ENCODE measurements around the gene ARHGEF26.

Gene ARHGEF26

DNA sequence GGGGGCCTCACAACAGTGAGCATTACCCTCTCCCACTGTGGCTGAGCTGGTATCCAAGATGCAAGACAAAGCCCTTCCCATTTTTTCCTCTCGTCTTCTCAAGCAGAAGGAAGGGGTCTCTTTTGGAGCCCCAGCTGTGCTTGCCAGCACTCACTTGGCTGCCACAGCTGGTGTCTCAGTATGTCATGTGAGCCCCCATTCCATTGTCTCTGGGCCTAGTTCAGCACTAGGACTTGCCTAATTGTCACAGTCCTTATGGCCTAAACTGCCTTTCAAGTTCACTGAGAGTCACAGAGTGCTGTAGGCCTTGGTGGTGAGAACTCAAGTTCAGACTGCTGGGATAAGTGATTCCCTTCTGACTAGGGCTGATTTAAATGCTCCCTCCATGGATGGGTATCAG, 89.8 kb downstream of the ARHGEF26 start:
- DNase-seq (ENCODE audit: low spot score): no peak

- DNase-seq (ENCODE audit: low spot score): no peak
Observed at GRCh38 chr3:154214306-154214705, 93.1 kb downstream of the ARHGEF26 start.

DNA sequence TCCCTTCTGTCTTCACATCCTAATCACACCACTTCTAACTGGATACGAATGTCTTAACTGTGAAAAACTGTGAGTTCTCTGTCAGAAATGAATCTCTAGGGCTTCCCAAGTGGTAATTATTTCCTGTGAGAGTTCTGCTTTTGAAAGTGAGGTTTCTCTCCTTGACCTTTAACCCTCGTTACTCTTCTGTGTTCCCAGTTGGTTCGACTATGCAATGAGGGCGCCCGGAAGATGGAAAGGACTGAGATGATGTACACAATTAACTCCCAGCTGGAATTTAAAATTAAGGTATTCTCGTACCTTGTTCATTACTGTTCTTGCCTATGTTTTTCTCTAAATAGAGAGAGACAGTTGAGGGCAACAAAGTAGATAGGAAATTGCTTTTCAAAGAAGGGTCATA, 96.5 kb downstream of the ARHGEF26 start:
- DNase-seq (ENCODE audit: low spot score): no peak

GRCh38 chr3:154218728-154219127, 97.5 kb downstream of the ARHGEF26 start:
- DNase-seq (ENCODE audit: low spot score): no peak

GRCh38 chr3:154220462-154220861, 99.3 kb downstream of the ARHGEF26 start:
- DNase-seq (ENCODE audit: low spot score): no peak

DNA sequence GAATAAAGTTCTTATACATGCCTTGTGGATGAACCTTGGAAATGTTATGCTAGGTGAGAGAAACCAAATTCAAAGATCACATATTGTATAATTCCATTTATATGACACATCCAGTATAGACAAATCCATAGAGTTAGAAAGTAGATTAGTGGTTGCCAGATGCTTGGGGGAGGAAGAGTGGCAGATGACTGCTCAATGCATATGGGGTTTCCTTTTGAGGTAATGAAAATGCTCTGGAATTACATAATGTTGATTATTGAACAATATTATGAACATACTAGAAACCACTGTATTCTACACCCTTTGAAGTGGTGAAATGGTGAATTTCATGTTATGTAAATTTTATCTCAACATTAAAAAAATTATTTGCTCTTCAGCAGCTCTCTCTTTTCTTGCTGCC, 102.3 kb downstream of the ARHGEF26 start:
- no peak for DNase-seq (ENCODE audit: low spot score)

GRCh38 chr3:154224366-154224765, 103.2 kb downstream of the ARHGEF26 start:
- no peak for DNase-seq (ENCODE audit: low spot score)

GRCh38 chr3:154224866-154225265, 103.7 kb downstream of the ARHGEF26 start:
- DNase-seq (ENCODE audit: low spot score): no peak

DNA sequence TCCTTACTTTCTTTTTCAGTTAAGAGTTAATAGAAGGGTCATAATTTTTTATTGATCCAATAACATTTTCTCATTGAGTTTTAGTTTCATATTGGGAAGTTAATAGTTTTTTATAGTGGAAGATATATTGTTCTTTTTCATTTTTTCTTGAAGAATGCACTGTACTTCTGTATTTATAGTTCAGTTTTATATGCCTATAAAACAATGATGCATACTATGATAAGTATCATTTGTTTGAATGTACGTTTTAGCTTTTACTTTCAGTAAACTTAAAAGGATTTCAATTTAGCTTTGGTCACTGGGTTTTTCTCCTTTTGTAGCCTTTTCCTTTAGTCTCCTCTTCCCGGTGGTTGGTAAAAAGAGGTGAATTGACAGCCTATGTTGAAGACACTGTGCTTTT, 104.3 kb downstream of the ARHGEF26 start:
- no peak for DNase-seq (ENCODE audit: low spot score)

DNA sequence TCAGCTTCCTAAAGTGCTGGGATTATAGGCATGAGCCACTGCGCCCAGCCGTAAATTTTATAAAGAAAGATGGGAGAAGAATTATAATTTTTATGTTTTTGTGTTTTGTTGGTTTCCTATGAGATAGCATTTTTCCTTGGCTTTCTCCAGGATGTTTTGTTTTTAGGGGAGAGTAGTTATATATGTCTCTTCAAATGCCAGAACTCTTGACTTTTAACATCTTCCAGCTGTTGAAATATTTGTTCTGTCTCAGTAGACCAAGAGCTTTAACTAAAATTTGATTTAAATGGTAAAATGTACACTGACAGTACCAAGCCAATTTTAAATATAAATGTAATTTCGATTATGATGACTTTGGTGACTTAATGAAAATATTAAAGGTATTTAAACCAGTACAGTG, 106.3 kb downstream of the ARHGEF26 start:
- no peak for DNase-seq (ENCODE audit: low spot score)

GRCh38 chr3:154228561-154229216, 107.5 kb downstream of the ARHGEF26 start:
- DNase-seq (ENCODE audit: low spot score): no peak

DNA sequence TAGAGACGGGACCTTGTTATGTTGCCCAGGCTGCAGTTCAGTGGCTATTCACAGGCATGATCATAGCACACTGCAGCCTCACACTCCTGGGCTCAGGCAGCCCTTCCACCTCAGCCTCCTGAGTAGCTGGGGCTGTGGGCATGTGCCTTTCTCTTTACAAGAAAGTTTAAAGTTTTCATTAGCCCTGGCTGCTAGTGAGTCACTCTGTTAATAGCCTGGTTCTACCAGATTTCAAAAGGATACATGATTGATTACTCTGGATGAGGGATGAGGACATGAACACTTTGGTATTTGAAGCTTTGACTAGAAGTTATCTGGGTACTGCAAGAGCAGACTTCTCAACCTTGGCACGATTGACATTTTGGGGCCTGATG, 108.0 kb downstream of the ARHGEF26 start:
- no peak for DNase-seq (ENCODE audit: low spot score)

DNA sequence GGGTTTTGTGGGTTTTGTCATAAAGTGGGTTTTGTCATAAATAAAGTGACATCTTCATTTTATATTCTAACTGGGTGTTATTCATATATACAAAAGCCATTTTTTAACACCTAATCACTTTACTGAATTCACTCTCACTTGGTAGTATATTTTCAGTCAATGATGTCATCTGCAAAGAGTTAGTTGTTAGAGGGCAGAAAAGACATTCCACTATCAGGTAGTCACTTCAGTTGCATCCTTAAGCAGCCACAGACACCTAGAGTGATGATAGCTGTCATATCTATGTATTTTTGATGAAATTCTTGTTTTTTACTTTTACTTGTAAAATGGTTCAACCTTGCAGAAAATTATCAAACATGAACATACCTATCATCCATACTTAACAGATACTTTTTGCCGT, 114.1 kb downstream of the ARHGEF26 start:
- DNase-seq (ENCODE audit: low spot score): no peak

DNA sequence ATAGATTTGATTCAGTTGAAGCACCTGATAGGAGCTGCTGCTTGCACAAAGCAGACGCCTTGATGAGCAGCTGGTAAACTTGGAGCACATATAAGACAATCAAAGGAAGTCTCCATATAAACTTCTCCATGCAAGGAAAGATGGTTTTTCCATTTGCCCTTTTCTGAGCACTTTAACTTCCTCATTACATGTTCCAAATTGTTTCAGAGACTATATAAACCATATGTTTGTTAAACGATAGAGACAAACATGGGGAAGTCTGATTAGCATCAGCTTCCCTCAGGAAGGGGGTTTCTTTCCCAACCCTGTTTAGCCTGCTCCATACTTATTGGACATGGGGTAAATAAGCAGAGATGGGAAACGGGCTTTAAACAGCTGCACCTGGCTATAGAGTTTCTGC, 115.1 kb downstream of the ARHGEF26 start:
- no peak for DNase-seq (ENCODE audit: low spot score)

DNA sequence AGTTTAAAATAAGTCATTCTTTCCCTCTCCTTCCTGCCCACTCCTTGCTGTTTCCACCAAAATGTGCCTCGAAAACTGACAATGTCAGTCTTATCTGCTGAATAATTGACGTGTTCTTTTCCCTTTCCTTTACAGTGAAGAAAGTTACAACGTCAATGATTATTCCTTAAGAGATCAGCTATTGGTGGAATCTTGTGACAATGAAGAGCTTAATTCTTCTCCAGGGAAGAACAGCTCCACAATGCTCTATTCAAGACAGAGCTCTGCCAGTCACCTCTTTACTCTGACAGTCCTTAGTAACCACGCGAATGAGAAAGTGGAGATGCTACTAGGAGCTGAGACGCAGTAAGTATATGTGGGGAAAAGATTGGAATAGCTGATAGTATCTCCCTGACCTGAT, 119.0 kb downstream of the ARHGEF26 start:
- no peak for DNase-seq (ENCODE audit: low spot score)

DNA sequence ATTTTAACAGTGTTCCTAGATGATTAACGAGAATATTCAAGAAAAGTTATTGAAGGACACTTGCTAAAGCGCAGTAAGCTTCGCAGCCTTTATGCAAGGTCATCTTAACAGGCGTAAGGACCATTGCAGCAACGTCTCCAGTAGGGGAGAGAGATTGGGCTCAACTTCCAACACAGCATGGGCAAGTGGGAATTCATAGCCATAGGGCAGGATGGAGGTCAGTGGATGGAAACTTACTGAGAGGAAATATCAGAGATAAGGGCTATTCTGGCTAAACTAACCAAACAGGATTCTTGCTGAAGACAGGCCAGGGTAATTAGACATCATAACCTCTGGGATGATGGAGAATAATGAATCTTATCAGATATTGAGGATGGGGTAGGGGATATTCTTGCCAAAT, 120.3 kb downstream of the ARHGEF26 start:
- no peak for DNase-seq (ENCODE audit: low spot score)

- no peak for DNase-seq (ENCODE audit: low spot score)
Observed at GRCh38 chr3:154242766-154243165, 121.6 kb downstream of the ARHGEF26 start.

DNA sequence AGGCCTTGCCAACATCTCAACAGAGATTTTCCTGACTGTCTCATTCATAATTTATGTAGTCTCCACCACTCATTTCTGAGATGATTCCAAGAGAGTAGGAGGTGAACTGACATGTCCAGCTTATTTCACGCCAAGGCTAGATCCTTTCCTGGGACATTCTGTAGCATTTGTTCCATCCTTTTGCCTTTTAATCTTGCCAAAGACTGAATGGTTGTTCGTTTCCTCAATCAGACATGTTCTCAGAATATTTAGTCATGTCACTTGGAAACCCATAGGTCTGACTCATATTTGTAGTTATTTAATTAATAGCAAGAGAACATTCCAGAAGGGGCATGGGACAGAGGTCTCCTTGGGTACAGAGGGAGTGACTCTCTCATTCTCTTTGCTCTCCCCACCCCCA, 122.2 kb downstream of the ARHGEF26 start:
- DNase-seq (ENCODE audit: low spot score): no peak

DNA sequence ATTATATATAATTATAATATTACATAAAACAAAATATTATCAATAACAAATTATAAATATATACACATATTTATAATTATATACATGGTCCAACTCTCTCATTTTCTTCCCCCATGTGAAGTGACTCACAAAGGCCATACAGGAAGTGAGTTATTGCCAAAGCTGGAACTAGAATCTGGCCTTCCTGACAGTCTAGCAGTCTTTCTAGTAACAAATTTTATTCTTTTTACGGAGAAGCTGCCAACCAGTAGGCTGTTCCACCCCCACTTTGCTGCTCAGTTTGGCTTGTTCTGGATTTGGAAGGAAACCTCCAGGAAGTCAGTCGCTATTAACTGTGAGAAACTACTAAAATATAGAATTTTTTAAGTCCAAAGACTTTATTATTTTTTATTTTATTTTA, 123.5 kb downstream of the ARHGEF26 start:
- DNase-seq (ENCODE audit: low spot score): no peak

GRCh38 chr3:154247806-154248415, 126.7 kb downstream of the ARHGEF26 start:
- no peak for DNase-seq (ENCODE audit: low spot score)

- no peak for DNase-seq (ENCODE audit: low spot score)
Observed at GRCh38 chr3:154250291-154250690, 129.1 kb downstream of the ARHGEF26 start.

GRCh38 chr3:154251610-154252009, 130.4 kb downstream of the ARHGEF26 start:
- DNase-seq (ENCODE audit: low spot score): no peak

- peak; percentile 76 for DNase-seq (ENCODE audit: low spot score)
Observed at GRCh38 chr3:154252759-154253638, 131.8 kb downstream of the ARHGEF26 start.

All from cerebellar cortex (tissue), 1 donor.